GM12878 (cell line): Measurements from ENCODE around the gene RIPK4.

Experiments used
- CHD4 ChIP-seq: fragments of 200-600 bp; sonication (generic); IDR thresholded peaks from 2 replicates; pipeline ENCODE4 v1.6.1; 2016; ENCODE audit warnings: mild to moderate bottlenecking
- ESRRA ChIP-seq: IDR thresholded peaks from 2 replicates; pipeline ENCODE4 v1.6.1; 2012; ENCODE audit warnings: mild to moderate bottlenecking, low read length, improper control_type of control experiment
- JUNB ChIP-seq: IDR thresholded peaks from 2 replicates; pipeline ENCODE4 v1.6.1; 2016; ENCODE audit warnings: antibody characterized with exemption, mild to moderate bottlenecking
- POLR2AphosphoS2 ChIP-seq: IDR thresholded peaks from 2 replicates; pipeline ENCODE4 v1.6.1; 2011; ENCODE audit warnings: low read depth, mild to moderate bottlenecking, low read length, improper control_type of control experiment, moderate library complexity
- SMC3 ChIP-seq: IDR thresholded peaks from 2 replicates; pipeline ENCODE4 v1.6.1; 2011; ENCODE audit warnings: low read length, improper control_type of control experiment, borderline replicate concordance
- YBX1 ChIP-seq: fragments of 450-650 bp; IDR thresholded peaks from 2 replicates; pipeline ENCODE4 v1.6.1; 2016; ENCODE audit warnings: antibody characterized with exemption
- ZNF217 ChIP-seq: fragments of 450-650 bp; IDR thresholded peaks from 2 replicates; pipeline ENCODE4 v1.6.1; 2017; ENCODE audit warnings: antibody characterized with exemption, mild to moderate bottlenecking
- TF ChIP-seq, protein P1 (sequence below): fragments of 450-650 bp; conservative IDR thresholded peaks from 2 replicates; pipeline ENCODE4 v1.6.1; 2017; ENCODE audit warnings: mild to moderate bottlenecking, moderate library complexity
- TF ChIP-seq, protein P2 (sequence below): IDR thresholded peaks from 2 replicates; pipeline ENCODE4 v1.6.1; 2011; ENCODE audit warnings: mild to moderate bottlenecking, low read depth, low read length, moderate library complexity; ENCODE audit not compliant: insufficient replicate concordance
- TF ChIP-seq, protein P3 (sequence below), 3 experiments: IDR thresholded peaks in 2 of 3; conservative IDR thresholded peaks in 1 of 3; 2 replicates each; pipeline ENCODE4 v1.5.1; 2011; ENCODE audit warnings: low read depth in 3 of 3, low read length in 3 of 3, mild to moderate bottlenecking in 3 of 3, control low read depth in 2 of 3, moderate library complexity in 2 of 3, inconsistent platforms in 1 of 3, mixed read lengths in 1 of 3; ENCODE audit not compliant: control insufficient read depth in 2 of 3, insufficient read depth in 1 of 3; ENCODE audit errors: extremely low read depth in 1 of 3

DNA sequence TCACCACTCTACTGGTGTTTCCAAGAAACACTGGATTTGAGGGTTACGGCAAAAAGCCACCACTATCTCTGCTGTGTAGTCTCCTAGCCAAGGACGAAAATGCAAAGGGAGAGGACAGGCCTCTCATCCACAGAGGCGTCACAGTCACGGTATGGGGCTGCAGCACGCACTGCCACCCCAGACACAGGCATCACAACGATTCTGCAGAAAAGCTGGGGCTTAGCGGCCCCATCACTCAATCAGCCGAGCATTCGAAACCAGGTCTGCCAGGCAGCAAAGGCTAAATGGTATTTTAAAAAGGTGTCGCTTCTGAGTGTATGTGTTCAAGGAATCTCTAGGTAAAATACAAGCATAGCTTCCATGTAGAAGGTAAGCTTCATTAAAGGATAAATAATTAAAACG, 1.4 kb downstream of the RIPK4 start:
- TF ChIP-seq JUNB (no peak), YBX1 (no peak), ZNF217 (no peak), ESRRA (no peak), POLR2AphosphoS2 (no peak), SMC3 (no peak), CHD4 (no peak)
- TF ChIP-seq, protein P1, sequence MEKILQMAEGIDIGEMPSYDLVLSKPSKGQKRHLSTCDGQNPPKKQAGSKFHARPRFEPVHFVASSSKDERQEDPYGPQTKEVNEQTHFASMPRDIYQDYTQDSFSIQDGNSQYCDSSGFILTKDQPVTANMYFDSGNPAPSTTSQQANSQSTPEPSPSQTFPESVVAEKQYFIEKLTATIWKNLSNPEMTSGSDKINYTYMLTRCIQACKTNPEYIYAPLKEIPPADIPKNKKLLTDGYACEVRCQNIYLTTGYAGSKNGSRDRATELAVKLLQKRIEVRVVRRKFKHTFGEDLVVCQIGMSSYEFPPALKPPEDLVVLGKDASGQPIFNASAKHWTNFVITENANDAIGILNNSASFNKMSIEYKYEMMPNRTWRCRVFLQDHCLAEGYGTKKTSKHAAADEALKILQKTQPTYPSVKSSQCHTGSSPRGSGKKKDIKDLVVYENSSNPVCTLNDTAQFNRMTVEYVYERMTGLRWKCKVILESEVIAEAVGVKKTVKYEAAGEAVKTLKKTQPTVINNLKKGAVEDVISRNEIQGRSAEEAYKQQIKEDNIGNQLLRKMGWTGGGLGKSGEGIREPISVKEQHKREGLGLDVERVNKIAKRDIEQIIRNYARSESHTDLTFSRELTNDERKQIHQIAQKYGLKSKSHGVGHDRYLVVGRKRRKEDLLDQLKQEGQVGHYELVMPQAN, result no peak
- TF ChIP-seq, protein P2, sequence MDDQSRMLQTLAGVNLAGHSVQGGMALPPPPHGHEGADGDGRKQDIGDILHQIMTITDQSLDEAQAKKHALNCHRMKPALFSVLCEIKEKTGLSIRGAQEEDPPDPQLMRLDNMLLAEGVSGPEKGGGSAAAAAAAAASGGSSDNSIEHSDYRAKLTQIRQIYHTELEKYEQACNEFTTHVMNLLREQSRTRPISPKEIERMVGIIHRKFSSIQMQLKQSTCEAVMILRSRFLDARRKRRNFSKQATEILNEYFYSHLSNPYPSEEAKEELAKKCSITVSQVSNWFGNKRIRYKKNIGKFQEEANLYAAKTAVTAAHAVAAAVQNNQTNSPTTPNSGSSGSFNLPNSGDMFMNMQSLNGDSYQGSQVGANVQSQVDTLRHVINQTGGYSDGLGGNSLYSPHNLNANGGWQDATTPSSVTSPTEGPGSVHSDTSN, result no peak
- TF ChIP-seq, protein P3, sequence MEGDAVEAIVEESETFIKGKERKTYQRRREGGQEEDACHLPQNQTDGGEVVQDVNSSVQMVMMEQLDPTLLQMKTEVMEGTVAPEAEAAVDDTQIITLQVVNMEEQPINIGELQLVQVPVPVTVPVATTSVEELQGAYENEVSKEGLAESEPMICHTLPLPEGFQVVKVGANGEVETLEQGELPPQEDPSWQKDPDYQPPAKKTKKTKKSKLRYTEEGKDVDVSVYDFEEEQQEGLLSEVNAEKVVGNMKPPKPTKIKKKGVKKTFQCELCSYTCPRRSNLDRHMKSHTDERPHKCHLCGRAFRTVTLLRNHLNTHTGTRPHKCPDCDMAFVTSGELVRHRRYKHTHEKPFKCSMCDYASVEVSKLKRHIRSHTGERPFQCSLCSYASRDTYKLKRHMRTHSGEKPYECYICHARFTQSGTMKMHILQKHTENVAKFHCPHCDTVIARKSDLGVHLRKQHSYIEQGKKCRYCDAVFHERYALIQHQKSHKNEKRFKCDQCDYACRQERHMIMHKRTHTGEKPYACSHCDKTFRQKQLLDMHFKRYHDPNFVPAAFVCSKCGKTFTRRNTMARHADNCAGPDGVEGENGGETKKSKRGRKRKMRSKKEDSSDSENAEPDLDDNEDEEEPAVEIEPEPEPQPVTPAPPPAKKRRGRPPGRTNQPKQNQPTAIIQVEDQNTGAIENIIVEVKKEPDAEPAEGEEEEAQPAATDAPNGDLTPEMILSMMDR (IDR thresholded peaks at IDR 0.05 in 2 of 3, conservative IDR thresholded peaks at IDR 0.05 in 1 of 3; ENCODE audit: control insufficient read depth in 2 of 3, extremely low read depth in 1 of 3, insufficient read depth in 1 of 3, low read depth in 3 of 3, low read length in 3 of 3), result no peak
